ENCODE measurements around the gene RHOC. TPM values are rescaled to one million over a fixed set of nuclear protein-coding genes. Genes with fewer than 3 reads are reported as not detected.

The RHOC gene
- total RNA-seq, 1 experiment from 2014 or later = 405 TPM

DNA sequence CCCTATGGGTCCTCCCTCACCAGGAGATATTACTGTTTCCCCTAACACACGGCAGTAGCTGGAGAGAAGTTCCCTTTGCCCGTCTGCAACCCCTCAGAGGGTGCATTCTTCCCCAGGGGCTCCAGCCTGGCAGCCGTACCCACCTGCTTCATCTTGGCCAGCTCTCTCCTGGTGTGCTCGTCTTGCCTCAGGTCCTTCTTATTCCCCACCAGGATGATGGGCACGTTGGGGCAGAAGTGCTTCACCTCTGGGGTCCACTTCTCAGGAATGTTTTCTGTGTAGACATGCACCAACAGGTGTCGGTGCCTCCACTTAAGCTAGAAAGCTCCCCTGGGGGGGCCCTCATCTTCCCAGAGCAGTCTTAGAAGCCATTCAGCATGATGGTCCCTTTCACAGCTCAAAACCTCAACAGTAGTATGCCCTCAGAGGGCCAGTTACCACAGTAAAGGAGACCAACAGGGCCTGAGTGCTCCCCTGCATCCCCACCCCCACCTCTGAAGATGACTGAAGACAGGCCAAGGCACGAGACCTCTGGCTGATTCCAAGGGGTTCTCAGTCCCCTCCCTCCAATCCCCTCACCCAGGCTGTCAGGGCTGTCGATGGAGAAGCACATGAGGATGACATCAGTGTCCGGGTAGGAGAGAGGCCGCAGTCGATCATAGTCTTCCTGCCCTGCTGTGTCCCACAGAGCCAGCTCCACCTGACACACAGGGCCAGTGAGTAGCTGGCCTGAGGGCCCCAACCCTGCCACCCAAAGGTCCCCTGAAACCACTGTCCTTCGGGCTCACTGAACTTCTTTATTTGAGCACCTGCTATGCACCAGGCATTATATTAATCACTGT is 4.3 kb downstream of the RHOC start:
- Histone ChIP-seq H2AFZ (ENCODE audit: low read length) (no peak overlapping the region), H3K9ac (ENCODE audit: low read length) (no peak overlapping the region), H3K79me2 (ENCODE audit: low read length) (peaks cover 49% of the 10 kb centered on the region), H3K9me2 (replicated peaks; ENCODE audit: low read length) (no peaks in the 10 kb centered on the region), H3K9me3 (ENCODE audit: low read length) (no peaks in the 10 kb centered on the region), H3F3A (ENCODE audit: low read length, unreplicated experiment) (peaks cover 3% of the 10 kb centered on the region), H3K4me2 (ENCODE audit: low read length) (no peak overlapping the region; the same call in 1 of the 2 replicates), H3K4me3 (ENCODE audit: low read length) (no peak overlapping the region), H3K27me3 (ENCODE audit: low read length) (no peaks in the 10 kb centered on the region), H3K27ac (ENCODE audit: low read length) (no peak overlapping the region), H4K20me1 (ENCODE audit: low read length) (no peaks in the 10 kb centered on the region), H3K36me3 (ENCODE audit: low read depth, low read length) (peaks cover 16% of the 10 kb centered on the region; the same call in 1 of the 2 replicates), H3K4me1 (ENCODE audit: insufficient read depth, low read length) (peaks cover 66% of the 10 kb centered on the region)
- DNase-seq = no peak
- intact Hi-C loops (cut with micrococcal nuclease) = no loop called here
- ChIA-PET POLR2A (ENCODE audit: unreplicated experiment) (no interaction called here), CTCF (no interaction called here)
- TF ChIP-seq, protein P1, sequence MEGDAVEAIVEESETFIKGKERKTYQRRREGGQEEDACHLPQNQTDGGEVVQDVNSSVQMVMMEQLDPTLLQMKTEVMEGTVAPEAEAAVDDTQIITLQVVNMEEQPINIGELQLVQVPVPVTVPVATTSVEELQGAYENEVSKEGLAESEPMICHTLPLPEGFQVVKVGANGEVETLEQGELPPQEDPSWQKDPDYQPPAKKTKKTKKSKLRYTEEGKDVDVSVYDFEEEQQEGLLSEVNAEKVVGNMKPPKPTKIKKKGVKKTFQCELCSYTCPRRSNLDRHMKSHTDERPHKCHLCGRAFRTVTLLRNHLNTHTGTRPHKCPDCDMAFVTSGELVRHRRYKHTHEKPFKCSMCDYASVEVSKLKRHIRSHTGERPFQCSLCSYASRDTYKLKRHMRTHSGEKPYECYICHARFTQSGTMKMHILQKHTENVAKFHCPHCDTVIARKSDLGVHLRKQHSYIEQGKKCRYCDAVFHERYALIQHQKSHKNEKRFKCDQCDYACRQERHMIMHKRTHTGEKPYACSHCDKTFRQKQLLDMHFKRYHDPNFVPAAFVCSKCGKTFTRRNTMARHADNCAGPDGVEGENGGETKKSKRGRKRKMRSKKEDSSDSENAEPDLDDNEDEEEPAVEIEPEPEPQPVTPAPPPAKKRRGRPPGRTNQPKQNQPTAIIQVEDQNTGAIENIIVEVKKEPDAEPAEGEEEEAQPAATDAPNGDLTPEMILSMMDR (conservative IDR thresholded peaks at IDR 0.05; ENCODE audit: low read depth, low read length) = no peak
- TF ChIP-seq EZH2 (IDR thresholded peaks at IDR 0.05; ENCODE audit: low read length, unreplicated experiment) (no peak), EZH2phosphoT487 (IDR thresholded peaks at IDR 0.05; ENCODE audit: borderline replicate concordance, low read length) (no peak)
- no peak for ATAC-seq
- BruUV-seq (replicated peaks) = no TSS peak

DNA sequence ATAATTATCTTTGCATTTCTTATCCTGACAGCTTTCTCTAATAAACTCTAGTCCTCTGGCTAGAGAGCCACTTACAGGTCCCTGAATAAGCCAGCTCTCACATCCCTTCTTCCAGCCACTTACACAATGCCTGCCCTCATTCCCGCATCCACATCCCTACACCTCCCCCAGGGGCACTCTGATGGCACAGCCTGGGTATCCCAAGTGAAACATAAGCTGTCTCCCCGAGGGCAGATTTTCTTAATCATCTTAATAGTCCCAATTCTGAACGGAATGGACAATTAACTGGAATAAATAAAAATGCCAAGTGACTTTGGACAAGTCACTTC is 4.9 kb downstream of the RHOC start:
- Histone ChIP-seq H3K36me3 (ENCODE audit: low read depth, low read length) (peaks cover 16% of the 10 kb centered on the region; the same call in 1 of the 2 replicates), H3K4me2 (ENCODE audit: low read length) (peak overlapping the region; percentile 75; the same call in 1 of the 2 replicates), H2AFZ (ENCODE audit: low read length) (no peak overlapping the region), H3K27ac (ENCODE audit: low read length) (no peak overlapping the region), H3F3A (ENCODE audit: low read length, unreplicated experiment) (peaks cover 3% of the 10 kb centered on the region), H4K20me1 (ENCODE audit: low read length) (no peaks in the 10 kb centered on the region), H3K9me2 (replicated peaks; ENCODE audit: low read length) (no peaks in the 10 kb centered on the region), H3K4me1 (ENCODE audit: insufficient read depth, low read length) (peaks cover 63% of the 10 kb centered on the region), H3K4me3 (ENCODE audit: low read length) (no peak overlapping the region), H3K79me2 (ENCODE audit: low read length) (peaks cover 49% of the 10 kb centered on the region), H3K27me3 (ENCODE audit: low read length) (no peaks in the 10 kb centered on the region), H3K9me3 (ENCODE audit: low read length) (no peaks in the 10 kb centered on the region), H3K9ac (ENCODE audit: low read length) (no peak overlapping the region)
- intact Hi-C loops (cut with micrococcal nuclease) = no loop called here
- DNase-seq = no peak
- no TSS peak for BruUV-seq (replicated peaks)
- TF ChIP-seq EZH2phosphoT487 (IDR thresholded peaks at IDR 0.05; ENCODE audit: borderline replicate concordance, low read length) (no peak), EZH2 (IDR thresholded peaks at IDR 0.05; ENCODE audit: low read length, unreplicated experiment) (no peak)
- TF ChIP-seq, protein P1 (conservative IDR thresholded peaks at IDR 0.05; ENCODE audit: low read depth, low read length) = no peak
- ATAC-seq = no peak
- POLR2A ChIA-PET (ENCODE audit: unreplicated experiment) = no interaction called here
- CTCF ChIA-PET = no interaction called here
